Measurements from ENCODE around the gene GPR4.

- TF ChIP-seq EZH2 (IDR thresholded peaks at IDR 0.05; ENCODE audit: borderline replicate concordance, low read depth, low read length, poor library complexity, severe bottlenecking) (no peak), CTCF (conservative IDR thresholded peaks at IDR 0.05; ENCODE audit: low read depth, low read length) (no peak)
These were observed 43.1 kb upstream of the GPR4 start for GRCh38 chr19:45645068-45645630.

Data from A673 (cell line).